ENCODE results near the gene RESP18. TPM values are rescaled to one million over a fixed set of nuclear protein-coding genes. Genes with fewer than 3 reads are reported as not detected.
A peak's percentile ranks its signal among the peaks of the same experiment; 100 is the strongest.

RESP18 gene
- total RNA-seq, 1 donor from 2014 or later: not detected

DNA sequence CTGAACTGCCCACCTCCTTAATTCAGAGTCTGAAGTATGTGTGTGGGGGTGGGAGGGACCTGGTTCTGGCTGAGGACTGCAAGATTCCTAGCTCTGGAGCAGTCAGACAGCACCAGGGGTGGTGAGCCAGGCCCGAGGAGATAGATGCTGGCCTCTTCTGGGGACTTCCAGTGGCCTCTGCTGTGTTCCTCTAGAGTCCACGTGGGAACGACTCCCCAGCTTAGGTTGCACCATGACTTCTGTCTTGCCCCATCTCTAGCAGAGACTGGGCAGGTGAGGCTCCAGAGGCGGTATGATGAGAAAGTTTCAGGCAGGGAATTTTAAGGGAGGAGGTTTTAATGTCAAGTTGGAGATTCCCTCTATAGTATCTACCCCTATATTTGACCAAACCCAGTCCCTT is 22.0 kb upstream of the RESP18 start:
- H3K4me1 Mint-ChIP-seq: peaks cover 3% of the 10 kb centered on the region
- H3K4me3 Mint-ChIP-seq: no peak overlapping the region
- no peak overlapping the region for H3K27ac Mint-ChIP-seq
- no peak for DNase-seq (ENCODE audit: low spot score in 2 of 2, unreplicated experiment in 2 of 2)
- H3K36me3 Mint-ChIP-seq: no peaks in the 10 kb centered on the region
- H3K9me3 Mint-ChIP-seq: no peaks in the 10 kb centered on the region
- TF ChIP-seq, protein P1, sequence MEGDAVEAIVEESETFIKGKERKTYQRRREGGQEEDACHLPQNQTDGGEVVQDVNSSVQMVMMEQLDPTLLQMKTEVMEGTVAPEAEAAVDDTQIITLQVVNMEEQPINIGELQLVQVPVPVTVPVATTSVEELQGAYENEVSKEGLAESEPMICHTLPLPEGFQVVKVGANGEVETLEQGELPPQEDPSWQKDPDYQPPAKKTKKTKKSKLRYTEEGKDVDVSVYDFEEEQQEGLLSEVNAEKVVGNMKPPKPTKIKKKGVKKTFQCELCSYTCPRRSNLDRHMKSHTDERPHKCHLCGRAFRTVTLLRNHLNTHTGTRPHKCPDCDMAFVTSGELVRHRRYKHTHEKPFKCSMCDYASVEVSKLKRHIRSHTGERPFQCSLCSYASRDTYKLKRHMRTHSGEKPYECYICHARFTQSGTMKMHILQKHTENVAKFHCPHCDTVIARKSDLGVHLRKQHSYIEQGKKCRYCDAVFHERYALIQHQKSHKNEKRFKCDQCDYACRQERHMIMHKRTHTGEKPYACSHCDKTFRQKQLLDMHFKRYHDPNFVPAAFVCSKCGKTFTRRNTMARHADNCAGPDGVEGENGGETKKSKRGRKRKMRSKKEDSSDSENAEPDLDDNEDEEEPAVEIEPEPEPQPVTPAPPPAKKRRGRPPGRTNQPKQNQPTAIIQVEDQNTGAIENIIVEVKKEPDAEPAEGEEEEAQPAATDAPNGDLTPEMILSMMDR (IDR thresholded peaks at IDR 0.05; ENCODE audit: unreplicated experiment): no peak
- peaks cover 98% of the 10 kb centered on the region for H3K27me3 Mint-ChIP-seq (ENCODE audit: low read depth)

DNA sequence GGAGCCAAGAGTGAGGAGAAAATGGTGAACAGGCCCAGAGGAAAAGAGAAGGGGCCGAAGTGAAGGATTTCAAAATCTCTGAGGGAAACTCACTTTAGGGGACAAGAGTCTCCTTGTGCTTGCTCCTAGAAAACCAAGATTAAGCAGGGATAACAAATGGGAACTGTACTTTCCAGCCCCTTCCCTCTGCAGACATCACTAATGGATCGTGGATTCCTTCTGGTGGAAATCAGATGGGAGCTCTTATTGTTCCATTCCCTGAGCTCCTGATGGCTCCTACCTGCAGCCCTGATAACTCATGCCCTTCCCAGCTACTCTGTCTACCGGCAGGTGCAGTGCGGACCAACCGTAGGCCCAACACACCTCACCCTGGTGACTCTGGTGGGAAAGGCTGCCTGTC is 20.6 kb upstream of the RESP18 start:
- Mint-ChIP-seq H3K4me3 (no peak overlapping the region), H3K9me3 (no peaks in the 10 kb centered on the region), H3K27ac (no peak overlapping the region), H3K27me3 (ENCODE audit: low read depth) (peaks cover 95% of the 10 kb centered on the region), H3K4me1 (no peaks in the 10 kb centered on the region), H3K36me3 (no peaks in the 10 kb centered on the region)
- DNase-seq (ENCODE audit: low spot score in 2 of 2, unreplicated experiment in 2 of 2): no peak
- TF ChIP-seq, protein P1 (IDR thresholded peaks at IDR 0.05; ENCODE audit: unreplicated experiment): no peak

DNA sequence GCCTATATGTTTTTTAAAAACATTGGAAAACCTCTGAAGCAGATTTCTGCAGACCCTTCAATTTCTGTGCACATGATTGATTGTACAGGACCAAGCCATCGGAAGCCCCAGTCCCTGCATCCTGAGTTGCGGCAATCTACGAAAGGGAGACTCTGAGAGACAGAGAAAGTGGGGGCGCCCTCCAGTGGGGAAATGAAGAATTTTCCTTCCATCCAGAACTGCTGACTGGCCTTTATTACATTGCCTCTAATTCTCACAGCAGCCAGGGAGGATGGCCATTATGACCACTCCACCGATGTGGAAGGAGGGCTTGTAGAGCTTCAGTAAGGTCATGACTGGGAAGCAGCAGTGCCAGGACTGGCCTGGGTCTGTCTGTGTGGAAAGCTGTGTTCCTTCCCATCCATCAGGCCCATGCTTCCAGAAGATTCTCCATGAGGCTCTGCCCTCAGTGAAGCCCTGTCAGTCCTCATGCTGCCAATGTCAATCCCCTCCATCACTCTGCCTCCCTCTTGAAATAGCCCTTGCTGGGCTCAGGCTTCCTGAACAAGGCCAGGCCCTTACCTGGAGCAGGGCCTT is 20.0 kb upstream of the RESP18 start:
- Mint-ChIP-seq H3K36me3 (no peaks in the 10 kb centered on the region), H3K27ac (no peak overlapping the region), H3K27me3 (ENCODE audit: low read depth) (peaks cover 93% of the 10 kb centered on the region), H3K4me3 (no peak overlapping the region), H3K9me3 (no peaks in the 10 kb centered on the region), H3K4me1 (no peaks in the 10 kb centered on the region)
- TF ChIP-seq, protein P1 (IDR thresholded peaks at IDR 0.05; ENCODE audit: unreplicated experiment): peak; percentile 75
- DNase-seq (ENCODE audit: low spot score in 2 of 2, unreplicated experiment in 2 of 2): peak in 1 of 2 experiments; percentile 63

DNA sequence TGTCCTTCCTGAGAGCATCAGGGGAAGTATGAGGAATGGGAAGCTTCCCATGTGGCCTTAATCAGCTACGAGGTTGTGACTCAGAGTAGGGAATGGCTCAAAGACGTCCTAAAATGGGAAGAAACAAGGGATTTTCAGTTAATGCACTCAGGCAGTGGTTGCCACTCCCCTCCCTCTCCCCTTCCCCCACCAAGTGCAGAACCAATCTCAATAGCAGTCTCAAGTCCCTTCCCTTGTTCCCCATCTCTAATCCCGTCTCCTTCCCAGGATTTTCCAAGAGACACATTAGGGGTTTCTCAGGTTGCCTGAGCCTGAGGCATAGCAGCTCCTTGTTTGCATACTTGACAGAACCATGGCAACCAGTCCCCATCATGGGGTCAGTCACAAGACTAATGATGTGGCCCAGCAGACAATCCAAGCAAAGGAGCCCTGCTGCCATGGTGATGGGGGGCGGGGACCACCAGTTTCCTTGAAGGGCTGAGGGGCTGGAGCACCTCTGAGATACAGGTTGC is 18.2 kb upstream of the RESP18 start:
- no peaks in the 10 kb centered on the region for H3K4me1 Mint-ChIP-seq
- H3K27ac Mint-ChIP-seq: no peak overlapping the region
- no peak for DNase-seq (ENCODE audit: low spot score in 2 of 2, unreplicated experiment in 2 of 2)
- H3K4me3 Mint-ChIP-seq: no peak overlapping the region
- TF ChIP-seq, protein P1 (IDR thresholded peaks at IDR 0.05; ENCODE audit: unreplicated experiment): no peak
- H3K36me3 Mint-ChIP-seq: no peaks in the 10 kb centered on the region
- peaks cover 89% of the 10 kb centered on the region for H3K27me3 Mint-ChIP-seq (ENCODE audit: low read depth)
- H3K9me3 Mint-ChIP-seq: no peaks in the 10 kb centered on the region

DNA sequence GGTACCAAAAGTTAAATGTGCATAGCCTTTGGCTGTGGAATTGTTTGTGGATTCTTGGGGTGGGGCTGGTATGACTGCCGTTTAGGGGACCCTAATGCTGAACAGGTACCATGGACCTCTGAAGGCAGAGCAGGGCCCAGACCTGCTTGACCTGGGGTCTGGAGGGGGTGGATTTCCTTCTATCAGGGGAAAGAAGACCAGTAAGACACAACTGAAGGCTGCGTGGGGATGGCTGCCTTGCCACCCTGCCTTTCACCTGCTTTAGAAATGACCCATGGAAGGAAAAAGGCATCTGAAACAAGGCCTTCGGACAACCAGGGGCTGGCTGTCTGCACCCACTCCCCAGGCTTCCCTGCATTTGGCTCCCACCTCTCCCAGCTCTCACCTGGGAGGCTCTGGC is 17.7 kb upstream of the RESP18 start:
- Mint-ChIP-seq H3K27ac (no peak overlapping the region), H3K36me3 (no peaks in the 10 kb centered on the region), H3K4me1 (no peaks in the 10 kb centered on the region), H3K4me3 (no peak overlapping the region), H3K9me3 (no peaks in the 10 kb centered on the region), H3K27me3 (ENCODE audit: low read depth) (peaks cover 89% of the 10 kb centered on the region)
- TF ChIP-seq, protein P1 (IDR thresholded peaks at IDR 0.05; ENCODE audit: unreplicated experiment): no peak
- no peak for DNase-seq (ENCODE audit: low spot score in 2 of 2, unreplicated experiment in 2 of 2)
